ENCODE results near the gene UVSSA. TPM values are rescaled to one million over a fixed set of nuclear protein-coding genes. Genes with fewer than 3 reads are reported as not detected.

UVSSA gene
- total RNA-seq, 1 donor from 2014 or later = 4.0 TPM

- DNase-seq (ENCODE audit: low read depth) = no peak
- no peak for TF ChIP-seq CTCF (conservative IDR thresholded peaks at IDR 0.05; ENCODE audit: low read depth, low read length)
Observed at GRCh38 chr4:1317177-1318045, 29.6 kb upstream of the UVSSA start.

GRCh38 chr4:1318046-1318375 is 29.0 kb upstream of the UVSSA start:
- no peak overlapping the region for H3K4me3 ChIP-seq (ENCODE audit: low read depth, low read length)
- no peak for DNase-seq (ENCODE audit: low read depth)
- TF ChIP-seq CTCF (conservative IDR thresholded peaks at IDR 0.05; ENCODE audit: low read depth, low read length) = no peak

More at GRCh38 chr4:1317177-1318045, 29.6 kb upstream of the UVSSA start:
- H3K4me3 ChIP-seq (ENCODE audit: low read depth, low read length) = no peak overlapping the region

GRCh38 chr4:1318488-1319213 is 28.4 kb upstream of the UVSSA start:
- H3K4me3 ChIP-seq (ENCODE audit: low read depth, low read length) = no peak overlapping the region
- no peak for DNase-seq (ENCODE audit: low read depth)
- peak; percentile 68 for TF ChIP-seq CTCF (conservative IDR thresholded peaks at IDR 0.05; ENCODE audit: low read depth, low read length)

GRCh38 chr4:1321486-1321885 is 25.5 kb upstream of the UVSSA start:
- DNase-seq (ENCODE audit: low read depth) = no peak
- TF ChIP-seq CTCF (conservative IDR thresholded peaks at IDR 0.05; ENCODE audit: low read depth, low read length) = no peak
- H3K4me3 ChIP-seq (ENCODE audit: low read depth, low read length) = no peak overlapping the region

- DNase-seq (ENCODE audit: low read depth) = no peak
- no peak for TF ChIP-seq CTCF (conservative IDR thresholded peaks at IDR 0.05; ENCODE audit: low read depth, low read length)
- H3K4me3 ChIP-seq (ENCODE audit: low read depth, low read length) = no peak overlapping the region
Observed at GRCh38 chr4:1321946-1322650, 24.9 kb upstream of the UVSSA start.

- no peak overlapping the region for H3K4me3 ChIP-seq (ENCODE audit: low read depth, low read length)
- TF ChIP-seq CTCF (conservative IDR thresholded peaks at IDR 0.05; ENCODE audit: low read depth, low read length) = no peak
- DNase-seq (ENCODE audit: low read depth) = no peak
Observed at GRCh38 chr4:1323280-1323634, 23.8 kb upstream of the UVSSA start.

Measured in epithelial cell of proximal tubule (primary cell).